Stimulated activated CD8-positive, alpha-beta memory T cell treated with anti-CD3 and anti-CD28 coated beads, Interleukin-12 subunit alpha, Interleukin-12 subunit beta, amount 100 ng/mL, for 1 hour (primary cell): ENCODE measurements around the gene GARS1.

Experiments
- DNase-seq: peaks from one replicate; pipeline ENCODE4 v3.0.0-alpha.2; 2020; ENCODE audit warnings: low read depth

GARS1 gene

GRCh38 chr7:30656006-30656957 lies 61.6 kb downstream of the GARS1 start:
- no peak for DNase-seq

GRCh38 chr7:30657131-30657530 lies 62.5 kb downstream of the GARS1 start:
- no peak for DNase-seq

- no peak for DNase-seq
Observed at GRCh38 chr7:30658479-30659074, 63.9 kb downstream of the GARS1 start.

DNA sequence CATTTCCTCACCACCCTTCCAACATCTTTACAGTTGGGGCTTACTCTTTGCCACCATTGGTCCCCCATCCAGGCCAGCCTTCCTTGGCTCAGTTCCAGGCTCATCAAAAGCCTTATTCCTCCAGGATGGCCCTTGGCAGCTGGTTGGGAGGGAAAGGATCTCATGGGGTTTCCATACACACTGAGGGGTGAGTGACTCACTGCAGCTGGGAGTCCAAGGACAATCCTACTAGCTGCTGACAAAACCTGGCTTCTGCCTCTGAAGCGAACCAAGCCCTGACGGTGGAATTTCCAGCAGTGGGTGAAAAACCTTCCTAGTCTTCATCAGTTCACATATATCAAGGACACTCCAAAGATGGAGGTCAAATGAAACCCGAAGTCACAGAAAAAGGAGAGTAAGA lies 64.6 kb downstream of the GARS1 start:
- DNase-seq, result no peak

GRCh38 chr7:30660331-30661255 lies 65.9 kb downstream of the GARS1 start:
- no peak for DNase-seq

DNA sequence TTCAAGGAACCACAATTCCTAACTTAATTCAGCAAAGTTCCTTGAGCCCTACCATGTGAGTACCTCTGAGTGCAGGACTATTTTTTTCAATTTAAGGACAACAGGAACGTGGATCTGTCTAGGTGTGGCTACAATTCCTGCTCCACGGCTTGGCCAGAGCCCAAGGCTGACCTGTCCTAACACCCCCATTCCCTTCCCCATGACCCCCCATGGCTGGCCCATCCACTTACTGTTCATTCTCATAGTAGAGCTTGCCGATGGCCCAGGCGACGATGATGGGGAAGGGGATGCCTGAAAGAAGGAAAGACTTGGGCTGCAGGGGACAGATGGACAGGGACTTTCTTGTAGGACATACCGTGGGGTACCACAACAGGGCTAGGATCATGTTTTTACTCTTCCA lies 67.2 kb downstream of the GARS1 start:
- no peak for DNase-seq

GRCh38 chr7:30662431-30662939 lies 67.8 kb downstream of the GARS1 start:
- DNase-seq, result no peak

DNA sequence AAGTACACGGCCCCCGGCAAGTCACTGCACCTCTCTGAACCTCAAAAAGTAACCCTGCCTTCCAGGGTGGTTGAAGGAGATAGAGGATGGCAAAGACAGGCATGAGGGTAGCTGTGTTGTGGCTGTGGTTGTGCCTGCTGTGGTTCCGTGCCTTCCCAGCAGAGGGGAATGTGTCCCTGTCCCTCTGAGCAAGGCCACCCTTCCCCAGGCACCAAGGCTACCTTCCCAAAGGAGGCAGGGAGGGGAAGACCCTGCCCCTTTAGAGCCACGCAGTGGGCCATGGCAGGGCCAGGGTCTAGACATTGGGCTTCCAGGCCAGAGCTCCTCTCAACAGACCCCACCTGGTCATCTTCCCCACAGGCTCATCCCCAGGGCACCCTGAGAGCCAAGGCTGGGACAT lies 68.7 kb downstream of the GARS1 start:
- DNase-seq, result no peak

DNA sequence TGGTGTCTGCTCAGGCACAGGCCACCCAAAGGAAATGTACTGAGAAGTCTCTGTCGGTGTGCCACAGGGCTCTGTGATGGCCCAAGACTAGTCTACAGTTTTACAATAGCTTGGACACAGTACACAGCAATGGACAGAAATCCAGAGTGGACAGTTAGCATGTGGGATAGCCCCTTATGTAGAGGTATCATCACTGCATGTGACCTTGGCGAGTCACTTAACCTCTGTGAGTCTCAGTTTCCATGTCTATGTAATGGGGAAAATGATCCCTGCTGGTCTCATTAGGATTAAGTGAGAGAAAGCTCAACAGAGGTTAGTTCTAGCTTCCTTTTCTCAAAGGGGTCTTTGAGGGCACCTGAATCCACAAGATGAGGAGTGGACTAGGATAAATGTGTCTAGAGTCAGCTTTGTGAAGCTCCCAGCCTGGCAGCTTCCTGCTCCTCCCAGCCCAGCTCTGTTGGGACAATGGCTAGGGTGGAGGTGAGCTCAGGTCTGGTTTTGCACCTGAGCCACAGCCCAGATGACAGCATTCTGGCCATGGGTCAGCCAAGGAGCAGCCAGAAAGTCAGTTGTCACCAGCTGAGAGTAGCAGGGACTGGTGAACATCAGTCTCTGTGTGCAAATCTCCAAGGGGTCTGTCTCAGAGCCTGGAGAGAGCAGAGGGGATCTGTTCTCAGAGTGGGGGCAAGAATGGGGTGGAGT lies 69.7 kb downstream of the GARS1 start:
- DNase-seq, result no peak

- DNase-seq, result no peak
Observed at GRCh38 chr7:30665043-30665442, 70.4 kb downstream of the GARS1 start.

GRCh38 chr7:30665449-30665848 lies 70.8 kb downstream of the GARS1 start:
- no peak for DNase-seq

DNA sequence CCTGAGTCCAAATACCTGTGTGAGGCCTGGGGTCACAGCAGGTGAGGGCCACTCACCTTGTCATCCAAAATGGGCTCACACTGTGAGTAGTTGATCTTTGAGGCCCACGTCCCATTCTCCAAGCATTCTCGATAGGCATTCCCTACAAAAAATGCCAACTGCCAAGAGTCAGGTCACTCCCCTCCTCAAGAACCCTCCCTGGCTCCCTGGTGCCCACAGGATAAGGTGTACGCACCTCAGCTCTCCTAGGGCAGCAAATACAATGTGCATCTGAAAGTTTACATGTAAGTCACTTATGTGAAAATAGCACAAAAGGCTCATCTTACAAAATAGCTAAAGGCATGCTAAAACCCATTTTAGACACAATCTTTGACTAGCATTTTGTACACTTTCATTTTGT lies 72.5 kb downstream of the GARS1 start:
- DNase-seq, result no peak

- DNase-seq, result no peak
Observed at GRCh38 chr7:30668102-30668501, 73.4 kb downstream of the GARS1 start.

GRCh38 chr7:30671793-30672465 lies 77.3 kb downstream of the GARS1 start:
- DNase-seq, result no peak

DNA sequence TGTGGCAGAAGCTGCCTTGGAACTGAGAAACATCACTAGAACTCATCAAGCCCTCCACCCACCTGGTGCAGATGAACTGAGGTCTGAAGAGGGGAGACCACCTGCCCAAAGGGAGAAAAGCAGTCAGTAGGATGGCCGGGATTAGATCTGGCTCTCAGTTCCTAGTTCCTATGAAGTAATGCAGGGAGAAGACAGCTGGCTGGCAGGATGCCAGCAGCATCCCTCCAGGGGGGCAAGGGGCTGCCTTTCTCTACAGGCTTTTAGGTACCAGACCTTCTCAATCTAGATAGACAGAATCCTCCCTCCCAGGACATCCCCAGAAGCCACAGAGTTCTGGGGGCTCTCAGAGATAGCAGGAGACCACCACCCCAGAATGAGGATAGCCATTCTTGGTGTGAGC lies 79.7 kb downstream of the GARS1 start:
- DNase-seq, result no peak

DNA sequence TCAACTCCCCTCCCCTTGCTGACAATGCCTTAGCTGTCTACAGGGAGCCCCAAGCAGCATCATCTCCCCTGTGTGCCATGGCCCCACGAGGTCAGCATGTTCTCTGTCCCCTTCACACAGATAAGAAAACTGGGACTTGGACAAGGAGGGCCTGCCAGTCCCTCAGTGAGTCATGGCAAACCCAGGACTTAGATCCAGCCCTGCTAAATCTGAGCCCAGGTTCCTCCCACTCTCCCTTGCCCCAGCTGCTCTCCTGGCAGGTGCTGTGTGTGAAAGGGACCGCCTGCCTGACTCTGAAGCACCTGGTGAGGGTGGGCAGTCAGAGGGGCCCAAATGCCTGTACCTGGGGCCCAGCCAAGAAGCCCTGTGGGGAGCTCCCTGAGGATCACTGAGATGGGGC lies 80.2 kb downstream of the GARS1 start:
- no peak for DNase-seq

- no peak for DNase-seq
Observed at GRCh38 chr7:30678805-30679204, 84.1 kb downstream of the GARS1 start.

- no peak for DNase-seq
Observed at GRCh38 chr7:30679664-30680063, 85.0 kb downstream of the GARS1 start.

DNA sequence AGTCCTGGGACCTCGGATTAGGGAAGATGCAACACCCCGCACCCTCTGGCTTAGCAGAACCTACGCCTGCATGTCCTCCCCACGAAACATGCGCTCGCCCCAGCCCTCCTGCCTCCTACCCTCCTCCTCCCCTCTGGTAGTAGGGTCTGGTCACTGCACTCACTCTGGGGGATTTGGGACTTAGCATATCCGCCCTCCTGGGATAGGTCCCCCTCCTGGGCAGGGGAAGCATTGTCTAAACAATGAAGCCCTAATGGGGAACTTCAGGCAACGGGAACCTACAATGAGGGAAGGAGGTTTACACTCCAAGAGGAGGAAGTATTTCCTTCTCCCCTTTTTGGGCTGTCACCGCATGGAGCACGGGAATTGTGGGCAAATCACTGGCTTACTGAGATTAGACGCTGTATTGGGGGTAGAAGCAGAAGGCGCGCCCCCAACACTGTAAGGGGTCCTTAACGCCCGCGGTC lies 86.7 kb downstream of the GARS1 start:
- DNase-seq, result no peak

- DNase-seq, result no peak
Observed at GRCh38 chr7:30681815-30682211, 87.1 kb downstream of the GARS1 start.
